Amniotic epithelial cell (primary cell): Measurements from ENCODE around the gene DOK1.

Experiments
- DNase-seq: peaks from one replicate; pipeline ENCODE4 v3.0.0-alpha.2; 2010; ENCODE audit warnings: low read depth

Gene DOK1

DNA sequence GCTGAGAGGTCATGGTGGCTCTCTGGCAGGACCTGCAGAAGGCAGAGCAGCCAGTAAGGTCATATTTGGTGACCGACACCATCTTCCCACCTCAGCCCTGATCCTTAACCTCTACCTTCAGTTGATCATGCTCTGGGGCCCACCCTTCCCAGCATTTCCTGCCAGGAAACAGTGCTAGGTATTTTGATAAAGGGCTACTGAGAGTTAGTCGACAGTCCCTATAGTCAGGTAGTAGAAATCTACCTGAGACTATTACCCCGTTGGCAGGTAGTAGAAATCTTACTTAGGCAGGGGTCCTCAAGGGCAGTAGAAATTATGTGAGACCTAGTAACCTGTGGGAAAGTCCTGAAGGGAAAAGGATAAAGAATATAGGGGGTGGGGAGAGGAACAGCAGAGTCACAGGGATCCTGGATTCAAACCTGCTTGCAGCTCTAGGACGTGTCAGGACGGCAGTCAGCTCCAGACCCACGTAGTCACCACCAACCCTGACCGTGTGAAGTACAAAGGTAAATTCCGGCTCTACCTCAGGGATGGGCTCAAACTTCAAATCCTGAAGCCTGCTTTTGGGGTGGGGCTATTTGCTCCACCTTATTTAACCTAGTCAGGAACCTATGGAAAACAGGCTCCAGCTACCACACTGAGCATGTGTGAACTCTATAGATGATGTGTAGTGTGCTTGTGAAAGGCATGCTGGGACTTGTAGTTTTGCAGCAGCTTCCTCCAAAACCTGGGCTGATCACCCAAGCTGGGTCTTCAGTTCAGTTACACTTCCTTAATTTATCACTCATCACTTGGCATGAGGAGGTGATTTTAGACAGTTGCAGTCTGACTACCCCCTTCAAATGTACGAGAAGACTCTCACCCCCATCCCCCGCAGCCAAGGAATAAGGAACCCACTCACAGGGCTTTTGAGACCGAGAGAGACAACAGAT lies 28.5 kb upstream of the DOK1 start, which contains the start of gene DQX1:
Gene DQX1 (minus strand): TSS at position 515 of the 932 bp plus-strand sequence. CDS start 502 bp downstream, at position 13.
- DNase-seq: peak; percentile 40

DNA sequence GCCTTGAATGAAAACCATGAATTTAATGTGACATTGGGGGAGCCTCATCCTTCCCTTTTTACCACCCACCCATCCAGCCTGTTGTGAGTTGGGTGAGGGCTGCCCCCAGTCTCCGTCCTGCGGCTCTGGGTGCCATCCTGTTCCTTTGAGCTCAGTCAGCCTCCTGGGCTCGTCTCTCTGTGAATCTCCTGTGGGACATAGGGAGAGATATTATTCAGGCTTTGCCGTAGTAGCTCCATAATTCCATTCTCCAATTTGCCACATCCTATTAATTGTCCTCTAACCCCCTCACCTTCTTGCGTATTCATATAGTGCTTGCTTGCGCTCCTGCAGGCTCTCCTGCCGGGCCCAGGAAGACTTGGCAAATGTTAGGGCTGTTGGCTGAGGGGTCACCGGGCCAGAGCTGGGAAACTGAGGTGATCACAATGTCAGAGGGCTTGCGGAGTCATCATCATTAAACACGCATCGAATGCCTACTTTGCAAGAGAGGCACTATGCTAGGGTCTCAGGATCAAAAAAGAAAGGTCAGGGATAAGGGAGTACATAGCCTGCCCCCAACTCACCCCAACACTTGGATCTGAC lies 27.8 kb upstream of the DOK1 start:
- DNase-seq: no peak

DNA sequence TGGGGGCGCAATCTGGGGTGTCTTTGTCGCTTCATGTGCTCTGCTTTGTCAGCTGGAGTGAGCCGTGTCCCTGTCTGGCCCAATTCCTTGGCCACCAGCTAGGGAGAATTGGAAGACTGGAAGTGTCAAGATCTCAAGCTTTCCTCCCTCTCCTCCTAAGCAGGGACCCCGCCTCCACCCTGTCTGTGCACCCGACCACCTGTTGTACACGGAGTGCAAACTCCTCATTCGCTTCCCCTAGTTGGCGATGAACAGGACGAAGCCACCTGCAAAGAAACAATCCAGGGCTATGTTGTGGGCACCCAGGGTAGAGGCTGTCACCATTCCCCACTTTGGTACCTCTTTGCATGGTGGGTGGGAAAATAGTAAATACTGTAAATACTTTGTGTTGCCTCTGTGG lies 26.8 kb upstream of the DOK1 start:
- no peak for DNase-seq

DNA sequence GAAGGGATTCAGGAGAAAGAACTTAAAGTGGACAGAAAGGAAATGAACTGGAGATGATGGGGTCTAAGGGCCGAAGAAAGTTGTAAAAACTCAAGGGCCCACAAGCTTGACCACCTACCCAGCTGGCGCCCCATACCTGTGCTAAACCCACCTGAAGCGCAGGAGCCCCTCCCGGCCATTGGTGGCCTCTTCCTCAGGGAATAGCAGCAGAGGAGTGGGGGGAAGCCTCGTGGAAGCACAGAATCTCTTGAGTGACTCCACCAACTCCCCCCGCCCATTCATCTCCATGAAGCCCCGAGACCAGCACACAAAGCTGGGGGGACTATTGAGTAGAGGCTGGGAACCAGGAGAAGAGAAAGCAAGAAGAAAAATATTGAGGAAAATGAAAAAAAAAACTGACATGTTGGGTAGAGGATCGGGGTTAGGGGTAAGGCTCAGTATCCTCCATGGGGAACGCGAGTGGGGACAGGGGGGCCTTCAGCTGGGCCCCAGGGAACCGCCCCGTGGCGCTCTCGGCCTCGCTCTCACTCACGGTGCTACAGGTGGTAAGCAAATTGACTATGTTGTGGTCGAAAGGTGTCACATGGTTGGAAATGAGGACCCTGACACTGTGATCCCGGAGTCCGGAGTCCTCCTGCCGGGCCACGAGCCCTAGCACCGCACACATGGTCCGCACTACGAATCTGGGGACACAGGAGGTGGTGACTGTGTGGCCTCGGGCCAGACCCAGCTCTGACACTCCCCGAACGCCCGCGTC lies 25.7 kb upstream of the DOK1 start:
- no peak for DNase-seq

DNA sequence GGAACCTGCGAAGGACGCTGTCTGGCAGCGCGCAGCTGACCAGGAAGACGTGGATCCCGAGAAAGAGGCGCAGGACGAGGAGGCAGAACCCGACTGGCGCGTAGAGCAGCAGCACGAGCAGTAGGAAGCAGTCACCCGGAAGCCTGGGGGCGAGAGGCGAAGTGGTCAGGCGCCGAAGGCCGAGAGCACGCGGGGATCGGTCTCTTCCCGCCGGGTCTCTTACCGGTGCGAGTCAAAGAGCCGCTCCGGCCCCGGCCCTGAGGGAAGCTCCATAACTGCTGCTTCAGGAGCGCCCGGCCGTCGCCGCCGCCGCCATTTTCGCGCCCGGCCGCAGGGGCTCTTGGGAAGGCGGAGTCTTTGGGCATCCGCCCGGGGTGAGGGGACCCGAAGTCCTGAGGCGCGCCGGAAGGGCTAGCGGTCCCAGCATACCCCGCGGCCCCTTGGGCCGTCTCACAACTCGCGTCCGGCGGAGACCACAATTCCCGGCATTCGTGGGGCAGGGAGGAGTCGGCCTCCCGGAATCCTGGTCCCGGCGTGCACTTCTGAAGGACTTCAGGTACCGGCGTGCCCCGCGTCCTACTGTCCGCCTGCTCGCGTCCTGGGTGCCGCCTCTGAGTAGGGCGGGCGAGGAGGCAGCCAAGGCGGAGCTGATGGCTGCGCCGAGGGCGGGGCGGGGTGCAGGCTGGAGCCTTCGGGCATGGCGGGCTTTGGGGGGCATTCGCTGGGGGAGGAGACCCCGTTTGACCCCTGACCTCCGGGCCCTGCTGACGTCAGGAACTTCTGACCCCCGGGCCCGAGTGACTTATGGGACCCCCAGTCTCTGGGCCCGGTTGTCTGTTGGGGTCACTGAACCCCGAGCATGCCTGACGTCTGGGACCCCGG lies 24.9 kb upstream of the DOK1 start, which contains the start of the genes AUP1 and HTRA2:
Gene AUP1 (minus strand): TSS at position 350 of the 882 bp plus-strand sequence. CDS start 77 bp downstream, at position 273.
Gene HTRA2 (plus strand): TSS at position 577 of the 882 bp plus-strand sequence. CDS start 74 bp downstream, at position 651.
- DNase-seq: peak; percentile 99

DNA sequence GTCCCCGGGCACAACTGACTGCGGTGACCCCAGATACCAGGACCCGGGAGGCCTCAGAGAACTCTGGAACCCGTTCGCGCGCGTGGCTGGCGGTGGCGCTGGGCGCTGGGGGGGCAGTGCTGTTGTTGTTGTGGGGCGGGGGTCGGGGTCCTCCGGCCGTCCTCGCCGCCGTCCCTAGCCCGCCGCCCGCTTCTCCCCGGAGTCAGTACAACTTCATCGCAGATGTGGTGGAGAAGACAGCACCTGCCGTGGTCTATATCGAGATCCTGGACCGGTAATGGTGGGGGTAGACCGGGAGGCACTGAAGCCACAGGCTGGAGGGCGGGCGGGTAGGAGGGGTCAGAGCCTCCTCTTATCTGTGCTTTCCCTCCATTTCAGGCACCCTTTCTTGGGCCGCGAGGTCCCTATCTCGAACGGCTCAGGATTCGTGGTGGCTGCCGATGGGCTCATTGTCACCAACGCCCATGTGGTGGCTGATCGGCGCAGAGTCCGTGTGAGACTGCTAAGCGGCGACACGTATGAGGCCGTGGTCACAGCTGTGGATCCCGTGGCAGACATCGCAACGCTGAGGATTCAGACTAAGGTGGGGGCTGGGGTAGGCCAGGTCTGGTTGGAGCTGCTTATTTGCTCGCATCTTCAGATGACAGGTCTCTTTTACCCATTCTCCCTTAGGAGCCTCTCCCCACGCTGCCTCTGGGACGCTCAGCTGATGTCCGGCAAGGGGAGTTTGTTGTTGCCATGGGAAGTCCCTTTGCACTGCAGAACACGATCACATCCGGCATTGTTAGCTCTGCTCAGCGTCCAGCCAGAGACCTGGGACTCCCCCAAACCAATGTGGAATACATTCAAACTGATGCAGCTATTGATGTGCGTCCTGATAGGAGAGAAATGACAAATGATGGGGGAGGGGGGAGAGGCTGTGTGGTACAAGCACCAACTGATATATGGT lies 24.0 kb upstream of the DOK1 start:
- peak; percentile 7 for DNase-seq

DNA sequence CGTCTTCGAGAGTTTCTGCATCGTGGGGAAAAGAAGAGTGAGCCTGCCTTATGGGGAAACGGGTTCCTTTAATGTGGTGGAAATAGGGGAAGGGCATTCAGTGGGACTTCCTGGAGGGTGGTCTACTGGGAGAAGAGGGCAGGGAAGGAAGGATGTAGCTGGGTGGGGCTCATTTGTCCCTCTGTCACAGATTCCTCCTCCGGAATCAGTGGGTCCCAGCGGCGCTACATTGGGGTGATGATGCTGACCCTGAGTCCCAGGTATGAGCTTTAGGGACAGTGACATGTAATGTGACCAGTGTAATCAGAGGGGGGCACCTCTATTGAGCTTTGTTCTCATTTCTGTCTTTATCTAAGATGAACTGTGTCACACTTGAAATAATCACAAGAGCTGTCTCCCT lies 22.9 kb upstream of the DOK1 start:
- no peak for DNase-seq

DNA sequence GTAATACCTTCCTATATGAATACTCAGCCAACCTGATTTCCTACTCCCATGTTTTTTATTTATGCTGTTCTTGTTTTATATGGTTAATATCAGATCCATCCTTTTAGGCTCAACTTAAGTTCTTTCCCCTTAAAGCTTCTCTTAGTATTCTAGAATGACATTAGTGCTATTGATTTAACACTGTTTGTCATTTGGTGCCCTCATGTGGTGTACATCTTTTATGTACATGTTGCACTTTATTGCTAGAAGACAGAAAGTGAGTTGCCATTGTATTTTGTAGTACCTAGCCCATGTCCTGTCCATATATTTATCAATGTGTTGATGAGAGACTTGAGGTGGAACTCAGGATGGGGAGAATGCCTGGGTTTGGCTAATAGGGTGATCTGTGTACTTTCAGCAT lies 22.3 kb upstream of the DOK1 start:
- peak; percentile 39 for DNase-seq

DNA sequence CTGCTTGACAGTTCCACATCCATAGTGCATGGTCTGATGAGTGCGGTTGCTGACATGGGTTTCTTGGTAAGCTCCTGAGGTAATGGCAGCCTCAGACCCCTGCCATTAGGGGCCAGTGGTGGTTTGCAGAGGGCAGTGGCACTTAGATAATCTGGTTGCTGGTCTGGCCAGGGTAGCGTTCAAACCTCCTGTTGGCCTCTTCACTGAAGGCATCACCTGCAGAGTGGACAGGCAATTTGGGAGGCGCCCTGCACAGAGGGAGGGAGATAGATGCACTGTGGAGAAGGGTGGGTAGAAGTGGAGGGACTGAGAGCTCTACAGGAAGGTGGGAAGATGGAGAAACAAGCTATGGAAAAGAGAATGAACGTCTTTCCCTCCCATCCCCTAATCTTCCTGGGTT lies 21.1 kb upstream of the DOK1 start:
- DNase-seq: no peak

DNA sequence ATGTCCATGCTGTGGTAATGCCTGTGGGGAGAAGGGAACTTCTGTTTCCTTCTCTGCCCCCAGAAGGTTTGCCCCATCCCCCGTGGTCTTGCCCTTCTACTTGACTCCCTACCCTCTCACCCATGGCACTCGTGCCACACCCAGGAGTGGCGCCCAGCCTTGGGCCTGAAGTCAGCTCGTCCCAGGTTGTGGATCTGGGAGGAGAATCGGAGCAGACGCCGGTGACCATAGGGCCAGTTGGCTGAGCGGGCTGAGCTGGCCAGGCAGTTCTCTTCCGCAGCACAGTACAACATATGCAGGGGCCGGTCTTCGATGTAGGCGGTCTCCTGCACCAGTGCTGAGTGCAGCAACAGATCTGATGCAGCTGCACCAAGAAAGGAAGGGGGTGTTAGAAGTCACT lies 20.1 kb upstream of the DOK1 start:
- no peak for DNase-seq

DNA sequence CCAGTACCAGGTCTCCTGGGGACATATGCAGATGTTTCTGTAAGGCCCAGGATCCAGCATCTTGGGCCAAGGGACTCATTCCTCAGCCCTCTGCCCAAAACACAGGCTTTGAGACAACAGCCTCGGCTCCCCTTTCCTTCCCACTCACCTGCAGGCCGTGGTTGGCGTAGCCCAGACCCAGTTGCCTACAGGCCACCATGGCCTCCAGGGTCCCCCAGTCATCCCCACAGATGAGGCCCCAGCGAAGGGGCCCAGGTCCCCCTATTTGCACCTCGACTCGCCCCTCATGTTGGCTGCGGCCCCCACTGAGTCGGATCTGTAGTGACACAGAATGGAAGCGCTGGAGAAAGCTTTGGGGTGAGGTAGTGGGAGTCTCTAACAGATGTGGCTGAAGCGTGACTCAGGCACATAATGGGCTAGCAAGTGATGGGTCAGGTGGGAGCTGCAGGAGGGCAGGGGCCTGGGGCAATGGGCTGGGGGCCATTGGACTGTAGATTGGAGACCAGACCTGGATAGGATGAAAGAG lies 19.0 kb upstream of the DOK1 start:
- DNase-seq: no peak

DNA sequence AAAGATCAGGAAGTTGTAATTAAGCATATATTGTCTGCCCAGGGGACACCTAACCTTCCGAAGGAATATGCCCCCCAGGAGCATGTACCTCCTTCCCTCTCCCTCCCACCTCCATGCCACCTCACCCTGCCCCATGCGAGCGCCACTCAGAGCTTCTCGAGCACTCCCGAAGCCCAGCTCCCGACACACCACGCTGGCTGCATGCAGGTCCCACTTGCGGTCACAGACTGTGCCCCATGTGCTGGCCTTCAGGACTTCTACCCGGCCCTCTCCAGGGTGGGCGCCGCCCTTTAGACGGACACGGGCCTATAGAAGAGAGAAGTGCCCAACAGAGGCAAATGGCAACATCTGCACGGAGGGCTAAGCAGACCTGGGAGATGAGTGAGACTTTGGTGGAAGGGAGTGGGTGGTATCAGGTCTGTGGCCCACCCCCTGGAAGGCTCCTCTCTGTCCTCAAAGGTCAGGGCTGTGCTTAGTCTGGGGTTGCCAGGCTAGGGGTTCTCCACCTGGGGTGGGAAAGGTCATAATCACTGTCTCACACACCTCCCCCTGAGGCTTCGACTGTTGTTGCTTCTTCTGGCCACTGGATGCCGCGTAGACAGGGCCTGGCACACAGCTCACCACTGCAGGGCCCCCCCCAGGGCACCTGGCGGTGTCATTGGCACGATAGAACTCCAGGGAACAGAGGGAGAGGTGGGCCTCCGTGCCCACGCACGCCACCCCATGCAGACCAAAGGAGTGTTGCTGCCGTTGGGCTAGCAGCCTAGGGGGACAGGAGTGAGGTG lies 18.2 kb upstream of the DOK1 start:
- no peak for DNase-seq

DNA sequence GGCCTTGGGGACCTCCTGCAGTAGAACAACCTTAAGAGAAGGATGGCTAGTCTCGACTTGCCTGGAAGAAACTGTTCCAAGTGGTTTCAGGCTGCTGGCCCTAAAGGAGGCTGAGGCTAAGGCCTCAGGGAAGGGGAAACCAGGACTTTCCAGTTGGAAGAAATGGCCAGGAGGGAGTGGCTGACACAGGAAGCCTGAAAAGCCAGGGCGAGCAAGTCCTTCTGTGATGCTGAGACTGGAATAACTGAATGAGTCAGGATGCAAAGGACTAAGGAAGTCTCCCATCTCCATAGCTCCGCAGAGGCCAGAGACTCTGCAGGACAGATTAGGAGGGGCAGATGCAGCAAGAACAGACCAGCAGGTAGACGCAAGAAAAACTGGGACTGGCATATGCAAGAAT lies 17.4 kb upstream of the DOK1 start:
- no peak for DNase-seq

DNA sequence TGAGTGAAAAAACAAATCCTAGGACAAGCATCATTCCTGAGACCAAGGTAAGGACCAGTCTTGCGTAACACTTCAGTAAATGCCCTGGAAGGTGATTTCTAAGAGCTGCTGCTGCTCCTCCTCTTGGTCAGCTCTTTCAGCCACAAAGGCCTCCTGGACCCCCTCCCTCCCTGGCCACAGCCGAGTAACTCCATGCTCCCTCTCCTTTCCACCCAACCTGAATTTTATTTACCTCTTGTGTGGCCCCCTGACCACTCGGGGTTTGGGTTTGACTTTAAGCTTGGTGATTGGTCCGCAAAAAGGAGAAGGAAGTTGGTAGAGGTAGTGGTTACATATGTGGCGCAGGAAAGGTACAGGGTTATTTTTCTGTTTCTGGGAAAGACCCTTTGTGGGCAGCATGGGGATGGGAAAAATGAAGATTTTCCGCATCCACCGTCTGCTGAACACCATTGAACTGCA lies 15.6 kb upstream of the DOK1 start:
- no peak for DNase-seq

DNA sequence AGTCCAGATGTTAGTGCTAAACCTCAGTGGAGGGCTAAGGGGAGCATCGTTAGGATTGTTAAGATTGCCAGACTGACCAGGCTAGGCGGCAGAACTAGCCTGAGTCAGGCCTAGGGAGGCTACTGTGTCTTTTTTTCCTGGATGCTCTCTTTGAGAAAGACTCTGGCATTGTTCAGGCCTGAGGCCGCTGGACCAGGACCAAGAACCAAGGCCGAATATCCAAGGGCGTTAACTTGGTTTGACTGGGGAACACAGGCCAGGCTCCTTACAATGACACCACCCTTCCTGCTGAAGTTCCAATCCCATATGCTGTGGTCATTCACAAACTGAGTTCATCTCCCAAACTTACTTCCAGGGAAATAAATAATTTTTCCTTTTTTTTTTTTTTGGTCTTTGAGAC lies 14.2 kb upstream of the DOK1 start:
- no peak for DNase-seq

DNA sequence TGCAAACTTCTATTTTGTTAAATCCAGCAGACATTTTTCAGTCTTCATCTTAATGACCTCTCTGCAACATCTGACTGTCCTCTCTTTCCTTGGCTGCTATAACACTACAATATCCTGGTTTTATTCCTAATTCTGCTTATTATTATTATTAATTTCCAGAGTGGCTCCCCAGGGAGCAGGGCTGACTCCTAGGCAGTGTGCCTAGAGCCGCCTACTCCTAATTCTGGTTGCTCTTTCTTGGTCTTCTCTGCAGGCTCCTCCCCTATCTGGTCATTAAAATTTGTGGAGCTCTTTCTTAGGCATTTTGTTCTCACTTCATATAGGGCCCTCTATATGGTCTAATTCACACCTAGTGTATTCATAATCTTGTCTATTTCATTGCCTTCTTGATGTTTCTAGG lies 11.5 kb upstream of the DOK1 start:
- no peak for DNase-seq

DNA sequence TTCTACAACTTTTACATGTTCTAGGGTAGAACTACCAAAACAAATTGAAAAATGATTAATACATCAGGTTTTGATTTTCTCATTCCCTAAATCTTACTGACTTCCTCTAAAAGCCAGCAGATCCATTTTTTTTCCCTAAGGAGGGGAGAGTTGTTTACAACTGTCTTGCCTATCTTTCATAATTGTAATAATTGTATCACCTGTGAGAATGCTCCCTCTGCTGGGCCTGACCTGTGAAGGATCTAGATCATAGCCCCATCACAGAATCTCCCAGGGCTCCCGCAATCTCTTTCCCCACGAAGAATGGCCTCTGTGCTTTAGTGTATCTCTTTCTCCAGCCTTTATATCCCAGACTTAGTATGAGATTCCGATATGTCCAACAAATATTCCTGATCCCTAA lies 9.9 kb upstream of the DOK1 start:
- DNase-seq: no peak

DNA sequence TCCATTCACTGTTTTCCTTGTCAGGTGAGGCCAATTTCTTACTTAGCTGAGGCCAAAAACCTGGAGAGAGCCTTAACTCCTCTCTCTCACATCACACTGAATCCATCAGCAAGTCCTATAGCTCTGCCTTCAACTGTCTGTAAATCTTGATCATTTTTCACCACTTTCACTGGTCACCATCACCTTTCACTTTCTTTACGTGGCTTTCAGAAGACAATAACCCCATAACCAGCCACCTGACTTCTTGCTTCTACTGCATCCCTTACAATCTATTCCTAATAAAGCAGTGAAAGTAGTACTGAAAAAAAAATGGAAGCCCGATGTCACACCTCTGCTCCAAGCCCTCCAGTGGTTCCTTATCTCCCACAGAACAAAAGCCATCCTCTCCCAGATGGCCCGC lies 8.5 kb upstream of the DOK1 start:
- no peak for DNase-seq

DNA sequence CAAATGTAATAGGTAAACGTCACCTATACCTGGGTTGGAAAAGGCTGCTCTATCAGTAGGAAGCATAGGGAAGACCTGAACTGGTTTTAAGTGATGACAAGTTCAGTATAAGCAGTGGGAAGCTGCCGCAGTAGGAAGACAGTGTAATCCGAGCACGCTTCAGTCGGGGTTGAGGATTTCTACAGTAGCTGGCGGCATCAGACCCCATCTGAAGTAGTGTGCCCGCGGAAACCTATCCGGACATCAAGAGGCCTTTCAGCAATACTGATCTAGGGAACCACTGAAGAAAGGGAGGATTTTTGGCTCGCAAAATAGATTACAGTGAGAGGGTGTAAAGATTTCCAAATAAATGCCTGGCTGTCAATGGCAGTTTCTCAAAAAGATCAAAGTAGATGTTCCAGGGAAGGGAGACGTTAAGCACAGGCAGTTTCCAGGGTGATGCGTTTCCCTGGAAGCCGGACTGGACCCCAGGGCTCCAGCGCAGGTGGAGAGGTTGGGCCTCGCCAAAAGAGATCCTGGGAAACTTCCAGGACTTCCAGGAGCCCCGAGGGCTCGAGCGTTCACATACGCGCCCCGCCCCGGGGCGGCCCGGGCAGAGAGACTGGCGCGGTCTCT lies 6.1 kb upstream of the DOK1 start:
- peak; percentile 15 for DNase-seq
